Tongue (tissue), 2 donors: ENCODE data around the gene TBKBP1. TPM values are rescaled to one million over a fixed set of nuclear protein-coding genes. Genes with fewer than 3 reads are reported as not detected.

ENCODE experiments used
- DNase-seq: peaks from one replicate; pipeline ENCODE4 v3.0.0-alpha.2; 2015
- total RNA-seq: library from RNA; depleted of rRNA; stranded (reverse); fragments of >200 nt; gene quantifications from one replicate; pipeline ENCODE4 v1.2.3, GENCODE V29; 2014

The TBKBP1 gene
- total RNA-seq, 1 donor from 2014 or later, result 11.4 TPM

- DNase-seq, result no peak
Observed at GRCh38 chr17:47715669-47716325, 21.8 kb downstream of the TBKBP1 start.

- DNase-seq, result no peak
Observed at GRCh38 chr17:47716375-47716774, 22.4 kb downstream of the TBKBP1 start.

- DNase-seq, result no peak
Observed at GRCh38 chr17:47717261-47717697, 23.3 kb downstream of the TBKBP1 start.

- no peak for DNase-seq
Observed at GRCh38 chr17:47717979-47718621, 24.1 kb downstream of the TBKBP1 start.

- no peak for DNase-seq
Observed at GRCh38 chr17:47718634-47719405, 24.9 kb downstream of the TBKBP1 start.

- DNase-seq, result no peak
Observed at GRCh38 chr17:47719411-47720152, 25.6 kb downstream of the TBKBP1 start.

GRCh38 chr17:47720196-47720595 lies 26.2 kb downstream of the TBKBP1 start:
- no peak for DNase-seq

GRCh38 chr17:47720754-47721533 lies 27.0 kb downstream of the TBKBP1 start:
- no peak for DNase-seq

GRCh38 chr17:47721725-47722124 lies 27.8 kb downstream of the TBKBP1 start:
- no peak for DNase-seq

GRCh38 chr17:47724705-47725104 lies 30.7 kb downstream of the TBKBP1 start:
- no peak for DNase-seq

GRCh38 chr17:47725446-47726111 lies 31.6 kb downstream of the TBKBP1 start:
- DNase-seq, result no peak

- DNase-seq, result no peak
Observed at GRCh38 chr17:47726796-47727703, 33.1 kb downstream of the TBKBP1 start.

- no peak for DNase-seq
Observed at GRCh38 chr17:47727704-47728036, 33.7 kb downstream of the TBKBP1 start.

GRCh38 chr17:47728214-47728877 lies 34.4 kb downstream of the TBKBP1 start:
- DNase-seq, result no peak

- DNase-seq, result no peak
Observed at GRCh38 chr17:47729476-47729875, 35.5 kb downstream of the TBKBP1 start.

GRCh38 chr17:47730681-47731080 lies 36.7 kb downstream of the TBKBP1 start:
- no peak for DNase-seq

- no peak for DNase-seq
Observed at GRCh38 chr17:47731396-47731795, 37.4 kb downstream of the TBKBP1 start.

- no peak for DNase-seq
Observed at GRCh38 chr17:47732399-47733046, 38.6 kb downstream of the TBKBP1 start.

GRCh38 chr17:47733047-47733673 lies 39.2 kb downstream of the TBKBP1 start, which contains the start of gene TBX21:
Gene TBX21 (plus strand): TSS chr17:47733236. CDS start chr17:47733455, 219 bp downstream.
- DNase-seq, result peak; percentile 69
